IMR-90 (cell line): Measurements from ENCODE around the gene INPP5J. TPM values are rescaled to one million over a fixed set of nuclear protein-coding genes. Genes with fewer than 3 reads are reported as not detected.
A peak's percentile ranks its signal among the peaks of the same experiment; 100 is the strongest.

Experiments
- ATAC-seq: fragments of 200-7000 bp; cut with Tn5 transposase; 2 replicates; pipeline ENCODE4 v1.9.1; 2020; ENCODE audit warnings: low read depth, mild to moderate bottlenecking, moderate library complexity
- BruUV-seq: library from RNA; stranded (reverse); fragments of 400-500 nt; replicated peaks from 2 replicates; lab custom pipeline; 2021; lab: Mats Ljungman, UMichigan
- CTCF ChIA-PET: fragments of 300-600 bp; formaldehyde crosslinking; extraction: SDS; loops from one replicate; lab custom pipeline; 2021; ENCODE audit warnings: antibody characterized with exemption; lab: Yijun Ruan, JAX
- POLR2A ChIA-PET: fragments of 300-600 bp; sonication (Branson Sonifier 250); formaldehyde crosslinking; loops from one replicate; lab custom pipeline; 2022; ENCODE audit warnings: antibody characterized with exemption; ENCODE audit not compliant: unreplicated experiment; lab: Charles Lee
- DNase-seq: peaks from one replicate; pipeline ENCODE4 v3.0.0; 2013
- H2AFZ ChIP-seq: replicated peaks from 2 replicates; pipeline ENCODE3; 2013; ENCODE audit warnings: low read length, mild to moderate bottlenecking; ENCODE audit not compliant: poor library complexity
- H2AK5ac ChIP-seq: 2 replicates; pipeline ENCODE4 v1.6.1; 2013; ENCODE audit warnings: low read depth, low read length, inconsistent platforms
- H2AK9ac ChIP-seq: replicated peaks from 2 replicates; pipeline ENCODE3; 2013; ENCODE audit warnings: mild to moderate bottlenecking, low read depth, low read length, moderate library complexity; ENCODE audit not compliant: poor library complexity
- H2BK120ac ChIP-seq: 2 replicates; pipeline ENCODE4 v1.6.1; 2013; ENCODE audit warnings: low read depth, low read length, inconsistent platforms
- H2BK15ac ChIP-seq: 3 replicates; pipeline ENCODE4 v1.6.1; 2013; ENCODE audit warnings: low read depth, low read length, inconsistent platforms
- H2BK20ac ChIP-seq: 2 replicates; pipeline ENCODE4 v1.6.1; 2013; ENCODE audit warnings: low read depth, mild to moderate bottlenecking, inconsistent platforms, low read length, moderate library complexity
- H2BK5ac ChIP-seq: 2 replicates; pipeline ENCODE4 v1.6.1; 2013; ENCODE audit warnings: mild to moderate bottlenecking, low read depth, low read length, inconsistent platforms; ENCODE audit not compliant: poor library complexity, severe bottlenecking
- H3K14ac ChIP-seq: replicated peaks from 2 replicates; pipeline ENCODE4 v1.6.1; 2013; ENCODE audit warnings: low read depth, low read length, inconsistent platforms
- H3K18ac ChIP-seq: 2 replicates; pipeline ENCODE4 v1.6.1; 2013; ENCODE audit warnings: low read depth, low read length, control low read depth
- H3K23ac ChIP-seq: 2 replicates; pipeline ENCODE4 v1.6.1; 2013; ENCODE audit warnings: low read depth, low read length, inconsistent platforms
- H3K27ac ChIP-seq: 2 replicates; pipeline ENCODE4 v1.5.1; 2013; ENCODE audit warnings: mild to moderate bottlenecking, control low read depth, low read length; ENCODE audit not compliant: insufficient read depth
- H3K27me3 ChIP-seq: 2 replicates; pipeline ENCODE4 v1.6.1; 2013; ENCODE audit warnings: low read length; ENCODE audit not compliant: control insufficient read depth, insufficient read depth
- H3K36me3 ChIP-seq: 2 replicates; pipeline ENCODE4 v1.6.1; 2013; ENCODE audit warnings: low read length, mixed read lengths; ENCODE audit not compliant: control insufficient read depth, insufficient read depth
- H3K4ac ChIP-seq: 2 replicates; pipeline ENCODE4 v1.6.1; 2013; ENCODE audit warnings: low read depth, low read length, inconsistent platforms
- H3K4me1 ChIP-seq: 2 replicates; pipeline ENCODE4 v1.6.1; 2013; ENCODE audit warnings: low read length, mixed read lengths; ENCODE audit not compliant: control insufficient read depth, insufficient read depth
- H3K4me2 ChIP-seq: 2 replicates; pipeline ENCODE4 v1.6.1; 2013; ENCODE audit warnings: low read depth, mild to moderate bottlenecking, control low read depth, low read length, moderate library complexity
- H3K4me3 ChIP-seq: 2 replicates; pipeline ENCODE4 v1.5.1; 2013; ENCODE audit warnings: low read depth, mild to moderate bottlenecking, control low read depth, low read length, moderate library complexity; ENCODE audit not compliant: insufficient read depth
- H3K56ac ChIP-seq: 2 replicates; pipeline ENCODE4 v1.6.1; 2013; ENCODE audit warnings: low read length, inconsistent platforms; ENCODE audit not compliant: insufficient read depth; ENCODE audit errors: extremely low read depth
- H3K79me1 ChIP-seq, 2 experiments: 2 replicates each; pipeline ENCODE4 v1.6.1; 2013; ENCODE audit warnings: low read length in 2 of 2, inconsistent platforms in 1 of 2, low read depth in 1 of 2
- H3K9ac ChIP-seq: 2 replicates; pipeline ENCODE4 v1.6.1; 2013; ENCODE audit warnings: low read depth, low read length, control low read depth
- H3K9me1 ChIP-seq: 2 replicates; pipeline ENCODE4 v1.6.1; 2013; ENCODE audit warnings: low read length, inconsistent platforms; ENCODE audit not compliant: insufficient read depth
- H3K9me3 ChIP-seq: 2 replicates; pipeline ENCODE4 v1.6.1; 2013; ENCODE audit warnings: low read length; ENCODE audit not compliant: control insufficient read depth, insufficient read depth
- H4K20me1 ChIP-seq: 2 replicates; pipeline ENCODE4 v1.6.1; 2013; ENCODE audit warnings: low read length, inconsistent platforms; ENCODE audit not compliant: insufficient read depth
- H4K5ac ChIP-seq: 2 replicates; pipeline ENCODE4 v1.6.1; 2013; ENCODE audit warnings: mild to moderate bottlenecking, low read depth, low read length, control low read depth
- H4K8ac ChIP-seq, 2 experiments: 2 replicates each; pipeline ENCODE4 v1.6.1; 2013; ENCODE audit warnings: low read depth in 2 of 2, low read length in 2 of 2, control low read depth in 1 of 2, inconsistent platforms in 1 of 2
- H4K91ac ChIP-seq: 2 replicates; pipeline ENCODE4 v1.6.1; 2013; ENCODE audit warnings: low read depth, low read length, inconsistent platforms; ENCODE audit not compliant: insufficient read depth
- CEBPB ChIP-seq: IDR thresholded peaks from 2 replicates; pipeline ENCODE4 v1.6.1; 2012; ENCODE audit warnings: low read depth, low read length, improper control_type of control experiment
- MAFK ChIP-seq: IDR thresholded peaks from 2 replicates; pipeline ENCODE4 v1.6.1; 2012; ENCODE audit warnings: low read depth, low read length, improper control_type of control experiment
- POLR2A ChIP-seq: IDR thresholded peaks from 2 replicates; pipeline ENCODE4 v1.6.1; 2012; ENCODE audit warnings: mild to moderate bottlenecking, low read depth, low read length
- SMC3 ChIP-seq: fragments of 150-350 bp; IDR thresholded peaks from 2 replicates; pipeline ENCODE4 v1.6.1; 2016; ENCODE audit warnings: low read depth, mild to moderate bottlenecking, antibody characterized with exemption, low read length, moderate library complexity
- WGBS, 2 experiments: methylation state at CpG; one replicate each; pipeline versions ENCODE4 v1.1.5 to v1.1.7; 2013; ENCODE audit warnings: missing lambda C conversion rate in 2 of 2; ENCODE audit not compliant: insufficient read length in 1 of 2; ENCODE audit errors: extremely low coverage in 2 of 2; 5-methylcytosine and 5-hydroxymethylcytosine counted together
- dilution Hi-C: fragments of 300-500 bp; cut with HindIII; formaldehyde crosslinking; loops from one replicate; pipeline ENCODE4 v1.14.3; 2018; ENCODE audit warnings: low sequenced_read_pairs; ENCODE audit not compliant: unreplicated experiment
- in situ Hi-C: fragments of 300-500 bp; cut with MboI; formaldehyde crosslinking; loops from 3 replicates; pipeline ENCODE4 v1.14.3; 2019; ENCODE audit warnings: low sequenced_read_pairs, inconsistent platforms, mixed read lengths
- intact Hi-C: fragments of 100-400 bp; cut with micrococcal nuclease; formaldehyde crosslinking; loops from 2 replicates; pipeline ENCODE4 v1.10.0; 2022
- polyA plus RNA-seq, 3 experiments: library from polyadenylated mRNA; depleted of rRNA; stranded (reverse); fragments of >200 nt; gene quantifications; 2 replicates each; pipeline ENCODE4 v1.2.3, GENCODE V29; 2012; ENCODE audit warnings: low replicate concordance in 1 of 3
- total RNA-seq: library from RNA; depleted of rRNA; stranded (reverse); fragments of >200 nt; gene quantifications from 2 replicates; pipeline ENCODE4 v1.2.3, GENCODE V29; 2012

INPP5J gene
- total and polyA plus RNA-seq, 2 of the 4 experiments (the other 2 are of a cell fraction) = 0.36 to 2.2 TPM

DNA sequence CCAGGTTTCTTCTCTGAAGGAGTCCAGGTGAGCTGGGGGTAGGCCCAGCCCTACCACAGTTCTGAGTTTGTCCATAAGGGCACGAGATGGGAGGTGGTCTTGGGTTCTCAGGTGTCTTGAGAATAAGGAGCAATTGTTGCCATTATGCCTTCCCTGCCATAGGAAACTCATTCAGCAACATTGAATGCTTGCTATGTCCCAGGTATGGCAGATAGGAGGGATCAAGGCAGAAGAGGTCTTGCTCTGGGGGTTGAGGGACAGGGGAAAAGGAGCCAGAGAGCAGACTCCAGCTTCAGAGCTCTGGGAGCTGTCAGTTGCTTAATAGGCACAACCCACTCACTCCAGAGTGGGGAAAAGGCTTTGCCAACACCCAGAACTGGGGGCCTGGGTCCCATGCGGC, 19.7 kb upstream of the INPP5J start (continued):
- no peak for TF ChIP-seq SMC3
- TF ChIP-seq POLR2A = no peak; the same call in 1 of the 2 replicates
- no peak for TF ChIP-seq MAFK

DNA sequence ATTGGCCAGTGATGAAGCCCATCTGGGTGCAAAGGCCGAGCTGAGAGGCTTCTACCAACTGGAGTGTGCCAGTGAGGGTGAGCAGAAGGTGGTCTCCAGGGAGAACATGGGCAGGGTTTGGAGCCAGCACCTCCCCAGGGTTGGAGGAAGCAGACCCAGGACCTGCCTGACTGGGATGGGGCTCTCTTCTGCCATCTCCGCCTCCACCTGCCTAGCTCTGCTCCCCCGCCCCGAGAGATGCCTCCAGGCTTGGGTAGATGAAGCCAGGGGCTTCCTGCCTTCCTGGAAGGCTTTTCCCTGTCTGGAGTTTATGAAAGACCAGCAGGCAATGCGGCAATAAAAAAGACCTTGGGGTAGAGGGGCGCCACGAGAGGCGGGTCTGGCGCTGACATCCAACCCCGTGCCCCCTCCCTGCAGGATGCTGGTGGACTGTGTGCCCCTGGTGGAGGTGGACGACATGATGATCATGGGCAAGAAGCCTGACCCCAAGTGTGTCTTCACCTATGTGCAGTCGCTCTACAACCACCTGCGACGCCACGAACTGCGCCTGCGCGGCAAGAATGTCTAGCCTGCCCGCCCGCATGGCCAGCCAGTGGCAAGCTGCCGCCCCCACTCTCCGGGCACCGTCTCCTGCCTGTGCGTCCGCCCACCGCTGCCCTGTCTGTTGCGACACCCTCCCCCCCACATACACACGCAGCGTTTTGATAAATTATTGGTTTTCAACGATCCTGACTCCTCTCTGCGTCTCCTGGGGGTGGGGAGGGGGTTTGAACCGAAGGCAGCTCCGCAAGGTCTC, 18.7 kb upstream of the INPP5J start:
- dilution Hi-C loops = no loop called here
- ATAC-seq (no peak), DNase-seq (no peak)
- Histone ChIP-seq H4K5ac (peak overlapping the region; percentile 8; the same call in 1 of the 2 replicates), H2BK5ac (peak overlapping the region; percentile 76), H3K79me1 (peaks cover 15 to 64% of the 10 kb centered on the region in 2 experiments; a peak in 3 of 4 replicates), H3K4ac (peak overlapping the region; percentile 96), H2AK5ac (peak overlapping the region; percentile 84), H4K8ac (peak overlapping the region in 1 of 2 experiments; percentile 62; a peak in 2 of 4 replicates), H3K9ac (no peak overlapping the region; the same call in 1 of the 2 replicates), H3K14ac (peak overlapping the region; percentile 63; the same call in 1 of the 2 replicates), H2AFZ (peak overlapping the region; percentile 43), H3K9me1 (peaks cover 25% of the 10 kb centered on the region), H3K56ac (no peak overlapping the region), H3K9me3 (no peaks in the 10 kb centered on the region), H2BK15ac (no peak overlapping the region), H3K4me2 (no peak overlapping the region), H3K27me3 (no peaks in the 10 kb centered on the region), H2BK20ac (no peak overlapping the region), H3K4me1 (peaks cover 49% of the 10 kb centered on the region), H3K18ac (no peak overlapping the region; the same call in 1 of the 2 replicates), H3K36me3 (peaks cover 46% of the 10 kb centered on the region), H3K4me3 (no peak overlapping the region), H2BK120ac (no peak overlapping the region; the same call in 1 of the 2 replicates), H4K91ac (0 out of 2 replicates have a peak overlapping the region, but pooled peaks have one; percentile 16), H3K23ac (peak overlapping the region; percentile 12; the same call in 1 of the 2 replicates), H4K20me1 (peaks cover 25% of the 10 kb centered on the region), H3K27ac (peak overlapping the region; percentile 40), H2AK9ac (peak overlapping the region; percentile 81)
- TF ChIP-seq SMC3 = no peak
- peak; percentile 76 for TF ChIP-seq CEBPB
- intact Hi-C loops = no loop called here
- BruUV-seq = no TSS peak
- in situ Hi-C loops = no loop called here
- ChIA-PET CTCF (no interaction called here), POLR2A (interaction anchor here (0.5 kb wide), 1 partner anchor 7 kb away, joined by 10 read pairs; no protein-coding TSS in a partner anchor)
- WGBS, 2 experiments = 77% methylated on average over 14 of the region's 33 CpGs; no CpG with 5 or more reads in 1 of the 2 experiments
